Ovary (tissue), 9 donors: Measurements from ENCODE around the gene ALDH1B1. TPM values are rescaled to one million over a fixed set of nuclear protein-coding genes. Genes with fewer than 3 reads are reported as not detected.
A peak's percentile ranks its signal among the peaks of the same experiment; 100 is the strongest.

Source experiments
- DNase-seq, 5 donors: peaks; one replicate each; pipeline ENCODE4 v3.0.0-alpha.2; 2019 to 2020
- H3K27ac ChIP-seq, 2 donors: fragments of 200-600 bp; one replicate each; pipeline versions ENCODE4 v1.5.1 to v1.8.0; 2019 to 2022
- H3K27me3 ChIP-seq: fragments of 200-600 bp; one replicate; pipeline ENCODE4 v1.8.0; 2022
- H3K36me3 ChIP-seq: fragments of 200-600 bp; sonication (generic); one replicate; pipeline ENCODE4 v1.5.1; 2019
- H3K4me1 ChIP-seq: one replicate; pipeline ENCODE4 v1.8.1; 2013; ENCODE audit warnings: mild to moderate bottlenecking, moderate library complexity; ENCODE audit not compliant: insufficient read depth
- H3K4me3 ChIP-seq: fragments of 200-600 bp; sonication (generic); one replicate; pipeline ENCODE4 v1.5.1; 2017
- H3K9me3 ChIP-seq, 2 donors: fragments of 200-600 bp in 1 of 2; sonication (generic) in 1 of 2; one replicate each; pipeline versions ENCODE4 v1.5.1 to v1.8.1; 2013 to 2019; ENCODE audit warnings: mild to moderate bottlenecking in 1 of 2, moderate library complexity in 1 of 2
- CTCF ChIP-seq, 3 donors: fragments of 450-650 bp in 2 of 3; fragments of 200-600 bp in 1 of 3; IDR thresholded peaks; one replicate each; pipeline versions ENCODE4 v1.5.1 to v1.8.0; 2016 to 2022; ENCODE audit warnings: antibody characterized with exemption in 3 of 3, mild to moderate bottlenecking in 1 of 3
- EP300 ChIP-seq: sonication (generic); formaldehyde crosslinking; IDR thresholded peaks from one replicate; pipeline ENCODE4 v1.6.1; 2017; ENCODE audit warnings: antibody characterized with exemption
- POLR2A ChIP-seq: fragments of 450-650 bp; IDR thresholded peaks from one replicate; pipeline ENCODE4 v1.6.1; 2017; ENCODE audit warnings: antibody characterized with exemption, mild to moderate bottlenecking, moderate library complexity
- WGBS, 3 donors: extraction: QIAGEN DNeasy Blood & Tissue Kit in 1 of 3; methylation state at CpG; one replicate each; pipeline versions ENCODE4 v1.1.5 to v1.1.7; 2013 to 2017; 5-methylcytosine and 5-hydroxymethylcytosine counted together
- intact Hi-C, 4 donors: fragments of 100-400 bp; cut with DNase I; formaldehyde crosslinking; loops; one replicate each; pipeline versions ENCODE4 v1.11.0 to v1.15.1; 2022 to 2023
- polyA plus RNA-seq, 2 donors: library from polyadenylated mRNA; stranded (reverse); fragments of 200-250 nt in 1 of 2; fragments of 350-450 nt in 1 of 2; fragmentation: Illumina TruSeq in 1 of 2; extraction: RNeasy Lipid Tissue Mini Kit (QIAGEN cat#74804) in 1 of 2; gene quantifications; one replicate each; pipeline ENCODE4 v1.2.3, GENCODE V29; 2013 to 2014
- total RNA-seq, 7 donors: library from RNA; depleted of rRNA in 2 of 7; stranded (reverse); fragments of >200 nt in 2 of 7; fragmentation: NEBNext Ultra II Directional in 3 of 7; extraction: Animal tissue kit (Norgen Biotek cat#: 25700) in 3 of 7; gene quantifications; one replicate each; pipeline versions ENCODE4 v1.1.0 to v1.2.4, GENCODE V29; 2016 to 2023
- donor health status: DM: no; HTN: no; CAD: no; lungs with moderate emphysema.
- donor health status: DM: no; HTN: no; CAD: no.
- donor health status: Bipolar disorder and iron deficiency.
- donor health status: DM: yes; HTN: yes; CAD: no.
- donor health status: DM: no; HTN: no; CAD: no.
- donor health status: DM: yes; HTN: yes; CAD: no.

ALDH1B1 gene
- total and polyA plus RNA-seq, 9 donors = 7.9 to 47.2 (median 24.3) TPM

GRCh38 chr9:38421498-38422211 lies 29.2 kb downstream of the ALDH1B1 start:
- H3K27me3 ChIP-seq = no peaks in the 10 kb centered on the region
- DNase-seq = no peak
- H3K9me3 ChIP-seq = no peaks in the 10 kb centered on the region
- no peaks in the 10 kb centered on the region for H3K4me1 ChIP-seq
- TF ChIP-seq EP300 (no peak), POLR2A (no peak), CTCF (IDR thresholded peaks at IDR 0.05) (no peak)
- H3K4me3 ChIP-seq = no peak overlapping the region
- no peaks in the 10 kb centered on the region for H3K36me3 ChIP-seq
- no peak overlapping the region for H3K27ac ChIP-seq
- 53 to 60% (median 55%) methylated on average over 9 of the region's 9 CpGs for WGBS, 3 donors
- intact Hi-C loops = no loop called here

- Histone ChIP-seq H3K9me3 (no peaks in the 10 kb centered on the region), H3K4me3 (no peak overlapping the region), H3K36me3 (no peaks in the 10 kb centered on the region), H3K4me1 (no peaks in the 10 kb centered on the region), H3K27me3 (no peaks in the 10 kb centered on the region), H3K27ac (no peak overlapping the region)
- intact Hi-C loops = no loop called here
- WGBS, 3 donors = 67 to 74% (median 72%) methylated on average over 7 of the region's 7 CpGs
- no peak for DNase-seq
- TF ChIP-seq EP300 (no peak), CTCF (IDR thresholded peaks at IDR 0.05) (no peak), POLR2A (no peak)
These were observed 30.2 kb downstream of the ALDH1B1 start for GRCh38 chr9:38422555-38423260.

GRCh38 chr9:38423273-38423972 lies 30.9 kb downstream of the ALDH1B1 start:
- H3K9me3 ChIP-seq = no peaks in the 10 kb centered on the region
- no peaks in the 10 kb centered on the region for H3K27me3 ChIP-seq
- no peak for DNase-seq
- intact Hi-C loops = no loop called here
- H3K4me1 ChIP-seq = no peaks in the 10 kb centered on the region
- no peaks in the 10 kb centered on the region for H3K36me3 ChIP-seq
- WGBS, 3 donors = 23 to 32% (median 26%) methylated on average over 15 of the region's 15 CpGs
- no peak overlapping the region for H3K27ac ChIP-seq
- TF ChIP-seq POLR2A (no peak), CTCF (IDR thresholded peaks at IDR 0.05) (no peak), EP300 (no peak)
- H3K4me3 ChIP-seq = no peak overlapping the region

GRCh38 chr9:38423973-38424843 lies 31.7 kb downstream of the ALDH1B1 start, which contains the start of gene IGFBPL1:
TSS of gene IGFBPL1 (minus strand) at chr9:38424454. CDS start at chr9:38424424, 30 bp downstream.
- H3K36me3 ChIP-seq = no peaks in the 10 kb centered on the region
- H3K27me3 ChIP-seq = no peaks in the 10 kb centered on the region
- intact Hi-C loops = no loop called here
- no peak within 1 kb of the TSS for H3K27ac ChIP-seq
- H3K4me3 ChIP-seq = peak within 1 kb of the TSS; percentile 20
- WGBS, 3 donors = 1 to 5% (median 2%) methylated on average over 53 to 115 of the region's 115 CpGs
- no peak for TF ChIP-seq POLR2A
- no peak for TF ChIP-seq CTCF (IDR thresholded peaks at IDR 0.05)
- TF ChIP-seq EP300 = no peak
- no peaks in the 10 kb centered on the region for H3K4me1 ChIP-seq
- no peak for DNase-seq
- no peaks in the 10 kb centered on the region for H3K9me3 ChIP-seq
